ENCODE measurements around the gene NISCH. TPM values are rescaled to one million over a fixed set of nuclear protein-coding genes. Genes with fewer than 3 reads are reported as not detected.

Gene NISCH
- total and polyA plus RNA-seq, 2 of the 8 experiments (the other 6 are each of a cell fraction or from before 2014, with no cell fraction given): 71.2 to 71.9 TPM

- H2BK15ac ChIP-seq (ENCODE audit: low read length): no peak overlapping the region
- H3K79me2 ChIP-seq (ENCODE audit: control insufficient read depth in 1 of 2, insufficient read depth in 2 of 2, low read length in 2 of 2): no peaks in the 10 kb centered on the region
- H3K4ac ChIP-seq (replicated peaks; ENCODE audit: insufficient read length, low read depth, low read length): no peak overlapping the region
- no peaks in the 10 kb centered on the region; a peak in 1 of 7 replicates for H3K27me3 ChIP-seq (replicated peaks in 1 of 4; ENCODE audit: control insufficient read depth in 3 of 4, extremely low read depth in 1 of 4, insufficient read depth in 3 of 4, low read length in 3 of 4)
- WGBS, 2 experiments (ENCODE audit: extremely low coverage in 1 of 2, insufficient coverage in 1 of 2, insufficient read length in 1 of 2, insufficient replicate concordance in 2 of 2, low coverage in 1 of 2, low lambda C conversion rate in 2 of 2, missing lambda C conversion rate in 1 of 2): 86% methylated on average over 10 of the region's 11 CpGs; no CpG with 5 or more reads in 1 of the 2 experiments
- H4K8ac ChIP-seq (ENCODE audit: extremely low read depth, insufficient read depth, low read length): no peak overlapping the region
- no peak overlapping the region for H2BK5ac ChIP-seq (ENCODE audit: low read depth, low read length)
- H2AFZ ChIP-seq (ENCODE audit: low read length): no peak overlapping the region
- H3K4me2 ChIP-seq (ENCODE audit: insufficient read depth in 1 of 2, low read depth in 2 of 2, low read length in 2 of 2): no peak overlapping the region
- ChIA-PET POLR2A (ENCODE audit: partially characterized antibody) (interaction anchor here (1.2 to 2.1 kb wide), 2 partner anchors 10 to 34 kb away, joined by 3 to 6 read pairs; partner anchors contain the start of gene UQCC5), CTCF (ENCODE audit: partially characterized antibody) (interaction anchor here (0.7 to 3.8 kb wide), 8 partner anchors 8 to 55 kb away, joined by 3 to 13 read pairs (median 8); no protein-coding TSS in a partner anchor)
- no peak overlapping the region for H2BK120ac ChIP-seq (replicated peaks; ENCODE audit: low read depth, low read length)
- H3K4me3 ChIP-seq (ENCODE audit: extremely low read depth in 1 of 4, insufficient read depth in 2 of 4, low read depth in 3 of 4, low read length in 4 of 4): no peak overlapping the region
- H3K18ac ChIP-seq (ENCODE audit: extremely low read depth, low read length): no peak overlapping the region
- H3K56ac ChIP-seq (replicated peaks; ENCODE audit: insufficient read length, low read depth, low read length): no peak overlapping the region
- no peak overlapping the region for H2BK12ac ChIP-seq (ENCODE audit: low read depth, low read length)
- no peak overlapping the region for H3K23ac ChIP-seq (ENCODE audit: insufficient read length)
- H2BK20ac ChIP-seq (ENCODE audit: low read length): no peak overlapping the region
- H3K9me3 ChIP-seq (ENCODE audit: insufficient read depth in 2 of 2, low read depth in 1 of 2, low read length in 1 of 2): no peaks in the 10 kb centered on the region
- H3K9ac ChIP-seq (replicated peaks in 1 of 4; ENCODE audit: extremely low read depth in 1 of 4, low read depth in 3 of 4, low read length in 3 of 4): no peak overlapping the region
- no peak overlapping the region for H3K27ac ChIP-seq (ENCODE audit: low read depth, low read length)
- DNase-seq (ENCODE audit: low read depth in 1 of 2, low spot score in 2 of 2) (no peak), FAIRE-seq (no peak)
- H3K4me1 ChIP-seq (replicated peaks in 1 of 4; ENCODE audit: control insufficient read depth in 3 of 4, insufficient read depth in 4 of 4, low read length in 3 of 4): peaks cover 0 to 9% (median 5%) of the 10 kb centered on the region in 4 experiments; a peak in 4 of 7 replicates
- no peaks in the 10 kb centered on the region for H3K79me1 ChIP-seq (ENCODE audit: low read depth, low read length)
- no peaks in the 10 kb centered on the region for H4K20me1 ChIP-seq (replicated peaks in 1 of 2; ENCODE audit: control insufficient read depth in 1 of 2, insufficient read depth in 2 of 2, low read length in 2 of 2)
- H3K14ac ChIP-seq (ENCODE audit: insufficient read length): no peak overlapping the region
- H3K23me2 ChIP-seq (ENCODE audit: low read depth, low read length): no peaks in the 10 kb centered on the region
- no peak overlapping the region for H2AK5ac ChIP-seq (ENCODE audit: low read depth, low read length)
- H4K91ac ChIP-seq (replicated peaks; ENCODE audit: insufficient read length, low read length): no peak overlapping the region
- no peaks in the 10 kb centered on the region for H3K36me3 ChIP-seq (ENCODE audit: control insufficient read depth in 2 of 4, insufficient read depth in 4 of 4, low read length in 3 of 4)
- no peak overlapping the region for H4K5ac ChIP-seq (ENCODE audit: insufficient read length, low read depth, low read length)
- TF ChIP-seq JUN (IDR thresholded peaks at IDR 0.05; ENCODE audit: low read depth, low read length): no peak
- TF ChIP-seq CTCF (IDR thresholded peaks at IDR 0.05; ENCODE audit: control extremely low read depth in 1 of 3, insufficient read depth in 1 of 3, low read depth in 1 of 3, low read length in 3 of 3): no peak
- no peak for TF ChIP-seq TAF1 (IDR thresholded peaks at IDR 0.05; ENCODE audit: low read depth, low read length)
- TF ChIP-seq SP4 (IDR thresholded peaks at IDR 0.05; ENCODE audit: low read length): no peak
- TF ChIP-seq TAF7 (optimal IDR thresholded peaks at IDR 0.05; ENCODE audit: borderline replicate concordance, low read depth, low read length): no peak
- TF ChIP-seq, protein P1, sequence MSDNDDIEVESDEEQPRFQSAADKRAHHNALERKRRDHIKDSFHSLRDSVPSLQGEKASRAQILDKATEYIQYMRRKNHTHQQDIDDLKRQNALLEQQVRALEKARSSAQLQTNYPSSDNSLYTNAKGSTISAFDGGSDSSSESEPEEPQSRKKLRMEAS (IDR thresholded peaks at IDR 0.05): no peak
- TF ChIP-seq SRF (IDR thresholded peaks at IDR 0.05; ENCODE audit: low read depth, low read length): no peak
- TF ChIP-seq SIX5 (IDR thresholded peaks at IDR 0.05; ENCODE audit: low read depth, low read length): no peak
- TF ChIP-seq, protein P2, sequence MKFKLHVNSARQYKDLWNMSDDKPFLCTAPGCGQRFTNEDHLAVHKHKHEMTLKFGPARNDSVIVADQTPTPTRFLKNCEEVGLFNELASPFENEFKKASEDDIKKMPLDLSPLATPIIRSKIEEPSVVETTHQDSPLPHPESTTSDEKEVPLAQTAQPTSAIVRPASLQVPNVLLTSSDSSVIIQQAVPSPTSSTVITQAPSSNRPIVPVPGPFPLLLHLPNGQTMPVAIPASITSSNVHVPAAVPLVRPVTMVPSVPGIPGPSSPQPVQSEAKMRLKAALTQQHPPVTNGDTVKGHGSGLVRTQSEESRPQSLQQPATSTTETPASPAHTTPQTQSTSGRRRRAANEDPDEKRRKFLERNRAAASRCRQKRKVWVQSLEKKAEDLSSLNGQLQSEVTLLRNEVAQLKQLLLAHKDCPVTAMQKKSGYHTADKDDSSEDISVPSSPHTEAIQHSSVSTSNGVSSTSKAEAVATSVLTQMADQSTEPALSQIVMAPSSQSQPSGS (IDR thresholded peaks at IDR 0.05; ENCODE audit: low read length): no peak
- no peak for TF ChIP-seq CEBPB (IDR thresholded peaks at IDR 0.05; ENCODE audit: low read depth, low read length)
Measured at GRCh38 chr3:52502001-52502400, 46.6 kb downstream of the NISCH start.

Measured in H1 (cell line).